Rectal smooth muscle tissue (tissue), 1 donor: ENCODE data around the gene REPS1.

Experiments
- H3K27ac ChIP-seq: one replicate; pipeline ENCODE4 v1.7.0; 2013; ENCODE audit warnings: low read depth, low read length, inconsistent platforms
- H3K27me3 ChIP-seq: one replicate; pipeline ENCODE4 v1.7.0; 2013; ENCODE audit warnings: low read length; ENCODE audit not compliant: control insufficient read depth, insufficient read depth
- H3K36me3 ChIP-seq: one replicate; pipeline ENCODE4 v1.7.0; 2013; ENCODE audit warnings: low read length; ENCODE audit not compliant: control insufficient read depth, insufficient read depth
- H3K4me1 ChIP-seq: one replicate; pipeline ENCODE4 v1.7.0; 2013; ENCODE audit warnings: low read length; ENCODE audit not compliant: control insufficient read depth, insufficient read depth
- H3K4me3 ChIP-seq: one replicate; pipeline ENCODE4 v1.7.0; 2013; ENCODE audit warnings: low read length
- H3K9ac ChIP-seq: one replicate; pipeline ENCODE4 v1.7.0; 2013; ENCODE audit warnings: low read length

REPS1 gene

DNA sequence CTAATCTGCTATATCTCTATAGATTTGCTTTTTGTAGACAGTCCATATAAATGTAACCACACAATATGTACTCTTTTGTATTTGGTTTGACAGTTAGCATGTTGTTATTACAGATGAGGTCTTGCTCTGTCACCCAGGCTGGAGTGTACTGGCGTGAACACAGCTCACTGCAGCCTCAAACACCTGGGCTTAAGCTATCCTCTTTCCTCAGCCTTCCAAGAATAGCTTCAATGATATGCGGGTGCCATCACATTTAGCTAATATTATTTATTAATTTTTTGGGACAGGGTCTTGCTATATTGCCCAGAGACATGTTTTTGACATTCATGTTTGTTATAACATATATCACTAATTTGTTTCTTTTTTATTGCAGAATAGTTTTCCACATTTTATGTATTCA, 10.8 kb downstream of the REPS1 start:
- H3K27me3 ChIP-seq = no peaks in the 10 kb centered on the region
- H3K27ac ChIP-seq = no peak overlapping the region
- no peaks in the 10 kb centered on the region for H3K36me3 ChIP-seq
- peaks cover 4% of the 10 kb centered on the region for H3K4me1 ChIP-seq
- no peak overlapping the region for H3K9ac ChIP-seq
- no peak overlapping the region for H3K4me3 ChIP-seq

DNA sequence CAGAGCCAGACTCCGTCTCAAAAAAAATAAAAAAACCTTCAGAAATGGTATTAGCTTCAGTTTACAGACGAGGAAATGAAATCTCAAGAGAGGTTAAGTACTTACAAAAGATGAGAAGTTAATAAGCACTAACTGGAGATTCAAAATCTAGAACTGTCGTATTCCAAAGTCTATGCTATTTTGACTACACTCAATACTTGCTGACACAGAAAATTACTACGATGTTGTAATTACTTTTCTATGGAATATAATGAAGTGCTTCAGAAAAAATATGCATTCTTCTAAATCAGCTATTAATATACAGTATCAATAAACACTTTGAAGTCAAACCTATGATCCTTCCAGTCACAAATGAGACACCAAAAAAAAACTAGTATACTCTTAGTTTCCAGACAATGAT, 12.2 kb downstream of the REPS1 start:
- Histone ChIP-seq H3K27me3 (no peaks in the 10 kb centered on the region), H3K9ac (no peak overlapping the region), H3K27ac (no peak overlapping the region), H3K4me3 (no peak overlapping the region), H3K4me1 (peaks cover 15% of the 10 kb centered on the region), H3K36me3 (no peaks in the 10 kb centered on the region)

DNA sequence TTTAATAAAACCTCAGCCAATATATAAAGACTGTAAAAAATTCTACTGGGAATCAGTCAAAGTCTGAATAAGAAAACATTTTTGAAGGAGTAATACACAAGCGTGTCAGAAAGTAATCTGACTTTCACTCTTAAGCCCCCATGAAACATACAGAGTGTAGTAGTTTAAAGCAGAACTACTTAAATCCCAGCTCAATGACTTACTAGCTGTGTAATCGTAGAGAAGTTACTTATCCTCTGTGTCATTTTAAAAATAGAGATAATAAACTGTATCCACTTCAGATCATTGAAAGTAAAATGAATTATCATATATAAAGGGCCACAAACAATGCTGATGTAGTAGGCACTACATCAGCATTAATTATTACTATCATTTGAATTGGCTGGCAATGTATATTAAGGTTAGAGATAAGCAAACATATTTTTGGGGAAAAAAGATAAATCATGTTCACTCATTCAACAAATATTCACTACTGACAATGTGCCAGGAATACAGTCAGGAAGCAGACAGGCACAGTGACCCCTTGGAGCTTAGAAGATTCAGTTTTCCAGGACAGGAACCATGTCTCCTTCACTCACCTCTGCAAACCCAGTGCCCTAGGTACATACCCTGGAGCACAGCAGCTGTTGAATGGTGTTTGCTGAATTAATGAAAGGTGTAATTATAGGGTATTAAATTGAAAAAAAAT, 14.4 kb downstream of the REPS1 start:
- Histone ChIP-seq H3K27me3 (no peaks in the 10 kb centered on the region), H3K4me1 (peaks cover 16% of the 10 kb centered on the region), H3K27ac (no peak overlapping the region)

DNA sequence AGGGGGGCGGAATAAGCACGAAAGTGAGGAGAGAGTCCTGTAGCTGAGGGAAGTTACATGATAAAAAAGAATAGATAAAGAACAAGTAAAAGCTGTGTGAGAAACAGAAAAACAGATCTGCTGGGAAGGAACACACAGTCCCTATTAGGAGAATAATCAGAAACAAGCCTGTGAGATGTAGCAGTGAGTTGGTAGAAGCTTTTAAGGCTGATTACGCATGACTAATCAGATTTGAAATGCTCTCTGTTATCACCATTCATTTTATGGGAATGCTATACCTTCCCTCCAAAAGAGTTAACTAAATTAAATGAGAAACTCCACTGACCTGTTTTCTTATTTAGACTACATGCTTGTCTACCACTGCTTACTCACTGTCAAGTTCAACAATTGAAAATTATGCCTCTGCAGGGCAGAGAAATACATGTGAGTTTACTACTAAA, 15.8 kb downstream of the REPS1 start:
- Histone ChIP-seq H3K4me3 (no peak overlapping the region), H3K27ac (no peak overlapping the region), H3K27me3 (no peaks in the 10 kb centered on the region), H3K36me3 (no peaks in the 10 kb centered on the region), H3K9ac (no peak overlapping the region), H3K4me1 (peaks cover 16% of the 10 kb centered on the region)

More for the DNA sequence above, 14.4 kb downstream of the REPS1 start:
- Histone ChIP-seq H3K9ac (no peak overlapping the region), H3K4me3 (no peak overlapping the region), H3K36me3 (no peaks in the 10 kb centered on the region)

DNA sequence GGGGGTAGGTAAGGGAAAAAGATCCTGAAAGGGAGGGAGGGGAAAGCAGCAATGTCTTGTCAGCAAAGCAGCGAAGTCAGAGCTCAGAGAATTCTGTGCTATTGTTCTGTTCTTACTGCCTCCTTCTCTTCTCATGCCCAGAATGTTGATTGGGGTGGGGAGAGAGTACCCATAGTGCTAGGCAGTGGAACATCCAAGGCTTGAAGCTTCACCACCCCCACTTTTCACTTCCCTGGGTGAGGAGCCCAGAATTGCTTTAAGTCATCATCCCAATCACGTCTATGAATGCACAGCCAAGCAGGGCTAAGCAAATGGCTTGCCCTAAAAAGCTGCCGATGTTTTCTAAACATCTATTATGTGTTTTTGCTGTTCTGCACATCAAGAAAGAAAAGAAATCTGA, 16.5 kb downstream of the REPS1 start:
- no peak overlapping the region for H3K27ac ChIP-seq
- H3K4me1 ChIP-seq = peaks cover 16% of the 10 kb centered on the region
- H3K27me3 ChIP-seq = no peaks in the 10 kb centered on the region
- no peaks in the 10 kb centered on the region for H3K36me3 ChIP-seq
- no peak overlapping the region for H3K4me3 ChIP-seq
- H3K9ac ChIP-seq = no peak overlapping the region

DNA sequence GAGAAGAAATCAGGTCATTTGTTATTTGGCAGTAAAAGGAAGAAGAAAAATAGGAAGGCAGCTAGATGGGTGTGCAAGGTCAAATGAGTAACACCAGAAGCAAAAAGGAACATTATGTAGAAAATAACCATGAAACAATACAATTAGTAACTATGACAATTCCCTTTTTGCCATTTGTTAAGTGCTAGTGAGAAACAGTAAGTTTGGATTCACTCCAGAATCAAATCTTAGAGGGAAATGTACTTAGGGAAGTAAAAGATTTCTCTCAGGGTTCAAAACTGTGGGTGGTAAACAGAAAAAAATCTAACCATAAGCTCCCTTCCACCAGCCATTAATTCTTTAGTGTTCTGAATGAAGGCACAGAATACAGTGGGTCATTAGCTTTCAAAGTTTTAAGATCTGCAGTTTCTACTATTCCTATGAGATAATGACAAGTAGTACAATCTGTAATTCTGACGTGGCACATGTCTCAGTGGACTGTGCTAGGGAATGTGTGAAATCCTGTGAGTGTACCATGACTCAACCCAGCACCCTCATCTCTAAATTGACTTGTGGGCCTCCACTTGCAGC, 17.1 kb downstream of the REPS1 start:
- Histone ChIP-seq H3K27ac (peak overlapping the region; percentile 6), H3K9ac (no peak overlapping the region), H3K27me3 (no peaks in the 10 kb centered on the region), H3K4me1 (peaks cover 16% of the 10 kb centered on the region), H3K4me3 (no peak overlapping the region), H3K36me3 (no peaks in the 10 kb centered on the region)

DNA sequence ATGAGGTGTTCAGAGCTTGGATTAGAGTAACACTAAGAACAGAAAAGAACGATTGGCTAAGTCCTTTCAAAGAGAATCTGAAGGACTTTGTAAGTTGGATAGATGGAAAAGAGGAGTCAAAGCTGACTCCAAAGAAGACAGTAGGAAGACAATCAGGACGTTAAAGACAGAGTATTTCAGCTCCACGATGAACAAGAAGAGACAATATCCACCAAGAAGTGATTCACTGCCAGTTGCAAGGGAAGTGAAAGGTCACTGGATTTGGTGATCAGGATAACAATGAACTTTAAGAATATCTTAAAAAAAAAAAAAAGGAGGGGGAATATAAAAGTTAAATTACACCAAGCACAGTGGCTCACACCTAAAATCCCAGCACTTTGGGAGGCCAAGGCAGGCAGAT, 17.9 kb downstream of the REPS1 start:
- H3K27ac ChIP-seq = no peak overlapping the region

DNA sequence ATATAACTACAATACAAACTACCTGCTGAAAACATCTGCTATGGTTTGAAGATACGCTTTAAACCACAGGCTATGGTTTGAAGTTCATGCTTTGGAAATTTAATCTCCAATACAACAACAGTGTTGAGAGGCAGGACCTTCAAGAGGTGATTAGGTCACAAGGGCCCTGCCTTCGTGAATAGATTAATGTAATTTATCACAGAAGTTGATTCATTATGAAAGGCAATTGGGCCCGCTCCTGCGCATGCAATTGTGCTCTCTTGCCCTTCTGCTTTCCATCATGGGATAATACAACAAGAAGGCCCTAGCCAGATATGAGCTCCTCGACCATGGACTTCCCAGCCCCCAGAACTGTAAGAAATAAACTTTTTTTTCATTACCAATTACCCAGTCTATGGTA, 21.2 kb downstream of the REPS1 start:
- no peaks in the 10 kb centered on the region for H3K36me3 ChIP-seq
- no peaks in the 10 kb centered on the region for H3K27me3 ChIP-seq
- no peak overlapping the region for H3K9ac ChIP-seq
- peaks cover 16% of the 10 kb centered on the region for H3K4me1 ChIP-seq
- no peak overlapping the region for H3K4me3 ChIP-seq
- H3K27ac ChIP-seq = no peak overlapping the region

More for the DNA sequence above, 17.9 kb downstream of the REPS1 start:
- H3K36me3 ChIP-seq = no peaks in the 10 kb centered on the region
- no peaks in the 10 kb centered on the region for H3K27me3 ChIP-seq
- H3K4me1 ChIP-seq = peaks cover 20% of the 10 kb centered on the region
- no peak overlapping the region for H3K9ac ChIP-seq
- H3K4me3 ChIP-seq = no peak overlapping the region

DNA sequence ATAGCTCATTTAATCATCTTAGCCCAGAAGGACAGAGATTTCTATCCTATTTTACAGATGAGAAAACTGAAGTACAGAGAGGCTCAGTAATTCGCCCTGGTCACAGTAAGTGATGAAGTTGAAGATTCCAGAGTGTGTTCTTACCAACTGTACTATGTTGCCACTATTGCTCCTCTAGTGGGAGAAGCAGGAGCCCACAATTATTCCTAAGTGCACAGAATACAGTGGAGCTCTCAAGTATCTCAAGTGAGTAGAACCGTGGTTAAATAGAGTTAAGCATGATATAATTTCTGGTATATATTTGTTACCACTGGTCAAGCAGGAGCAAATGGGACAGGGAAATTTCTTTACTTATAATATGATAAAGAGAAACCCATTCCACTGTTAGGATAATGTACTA, 22.1 kb downstream of the REPS1 start:
- no peaks in the 10 kb centered on the region for H3K27me3 ChIP-seq
- peaks cover 7% of the 10 kb centered on the region for H3K4me1 ChIP-seq
- no peaks in the 10 kb centered on the region for H3K36me3 ChIP-seq
- H3K9ac ChIP-seq = no peak overlapping the region
- H3K4me3 ChIP-seq = no peak overlapping the region
- H3K27ac ChIP-seq = no peak overlapping the region

DNA sequence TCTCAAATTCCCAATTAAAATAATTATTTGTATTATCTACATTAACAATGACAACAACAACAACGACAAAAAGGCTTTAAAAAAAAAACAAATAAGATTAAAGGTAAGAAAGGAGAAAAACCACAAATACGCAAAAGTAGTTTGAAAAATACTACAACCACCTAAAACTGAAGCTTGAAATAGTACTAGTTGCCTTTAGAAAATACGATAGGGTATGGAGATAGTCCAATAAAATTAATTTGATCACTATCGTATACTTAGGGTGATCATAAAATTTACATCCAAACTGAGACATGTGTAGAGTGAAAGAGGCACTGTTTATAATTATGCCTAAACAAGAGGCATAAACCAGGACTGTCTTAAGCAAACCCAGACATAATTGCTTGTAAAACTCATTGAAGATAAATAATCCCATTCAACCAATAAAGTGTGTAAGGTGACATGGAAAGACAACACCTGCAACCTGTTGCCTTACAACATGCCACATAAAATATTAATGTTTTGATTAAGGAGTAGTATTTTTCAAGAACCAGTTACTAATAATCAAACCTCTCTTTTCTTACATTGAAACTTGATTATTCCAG, 22.7 kb downstream of the REPS1 start:
- Histone ChIP-seq H3K4me1 (peaks cover 4% of the 10 kb centered on the region), H3K9ac (no peak overlapping the region), H3K27ac (no peak overlapping the region), H3K36me3 (no peaks in the 10 kb centered on the region), H3K27me3 (no peaks in the 10 kb centered on the region), H3K4me3 (no peak overlapping the region)

DNA sequence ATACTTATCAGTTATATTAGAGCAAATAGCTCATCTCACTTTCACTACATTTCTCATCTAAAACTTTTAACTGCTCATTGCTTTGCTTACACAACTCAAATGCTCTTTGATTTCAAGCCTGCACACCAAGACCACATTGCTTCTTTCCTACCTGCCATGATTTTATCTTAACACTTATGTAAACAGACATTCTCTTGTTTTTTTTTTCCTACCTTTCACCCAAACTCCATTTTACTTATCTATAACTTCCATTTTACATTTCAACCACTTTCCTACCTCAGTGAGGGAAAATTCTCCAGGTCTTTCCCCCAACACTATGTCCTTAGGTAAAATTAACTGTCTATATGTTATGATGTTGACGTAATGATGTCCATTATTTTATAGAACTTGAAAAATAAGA, 24.0 kb downstream of the REPS1 start:
- Histone ChIP-seq H3K4me1 (peaks cover 4% of the 10 kb centered on the region), H3K27me3 (no peaks in the 10 kb centered on the region), H3K9ac (no peak overlapping the region), H3K4me3 (no peak overlapping the region), H3K27ac (no peak overlapping the region), H3K36me3 (no peaks in the 10 kb centered on the region)

DNA sequence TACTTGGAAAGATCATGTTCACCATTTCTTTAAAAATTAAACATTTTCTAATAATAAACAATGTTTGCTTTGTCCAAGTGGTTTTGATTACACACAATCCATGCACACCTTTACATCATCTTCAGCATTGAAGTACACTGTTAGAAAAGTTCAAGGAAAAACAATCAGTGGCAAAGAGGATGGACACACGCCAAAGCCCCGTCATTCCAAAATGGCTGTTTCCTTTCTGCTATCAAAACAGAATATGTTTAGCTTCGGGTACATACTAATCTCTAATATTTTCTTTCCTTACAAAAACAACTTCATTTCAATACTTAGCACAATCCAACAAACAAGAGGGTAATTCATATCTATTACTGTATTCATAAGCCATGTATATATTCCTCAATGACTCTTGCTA, 24.5 kb downstream of the REPS1 start:
- H3K27ac ChIP-seq = no peak overlapping the region
- no peak overlapping the region for H3K9ac ChIP-seq
- peaks cover 6% of the 10 kb centered on the region for H3K4me1 ChIP-seq
- no peak overlapping the region for H3K4me3 ChIP-seq
- H3K36me3 ChIP-seq = no peaks in the 10 kb centered on the region
- H3K27me3 ChIP-seq = no peaks in the 10 kb centered on the region

DNA sequence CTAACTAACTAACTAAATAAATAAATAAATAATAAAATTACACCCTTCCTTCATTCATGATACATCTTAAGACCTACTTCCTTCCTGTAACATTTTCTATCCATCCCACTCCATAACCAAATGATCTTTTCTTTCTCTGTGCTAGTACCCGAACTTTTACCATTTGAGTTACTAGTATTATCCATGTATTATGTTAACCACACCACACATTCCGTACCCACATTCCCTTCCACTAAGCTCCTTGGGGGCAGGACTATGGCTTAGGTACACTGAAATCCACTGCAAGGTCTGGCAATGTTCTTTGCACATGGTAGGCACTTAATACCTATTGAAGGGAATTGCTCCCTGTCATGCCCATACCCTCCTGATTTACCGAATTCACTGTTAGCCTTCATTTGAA, 24.9 kb downstream of the REPS1 start:
- Histone ChIP-seq H3K27ac (no peak overlapping the region), H3K9ac (no peak overlapping the region), H3K4me1 (peaks cover 6% of the 10 kb centered on the region)

More for the DNA sequence above, 24.9 kb downstream of the REPS1 start:
- Histone ChIP-seq H3K36me3 (no peaks in the 10 kb centered on the region), H3K4me3 (no peak overlapping the region), H3K27me3 (no peaks in the 10 kb centered on the region)
